HepG2 (cell line): ENCODE data around the gene BCAR3. TPM values are rescaled to one million over a fixed set of nuclear protein-coding genes. Genes with fewer than 3 reads are reported as not detected.
A peak's percentile ranks its signal among the peaks of the same experiment; 100 is the strongest.

Experiments used
- CAMTA2 ChIP-seq: sonication (generic); formaldehyde crosslinking; IDR thresholded peaks from 2 replicates; pipeline ENCODE4 v1.4.0; 2020; ENCODE audit warnings: mild to moderate bottlenecking, missing genetic modification reagents, borderline replicate concordance
- CSRNP1 ChIP-seq: sonication (generic); formaldehyde crosslinking; IDR thresholded peaks from 2 replicates; pipeline ENCODE4 v1.8.1; 2023; ENCODE audit warnings: mild to moderate bottlenecking, missing genetic modification reagents
- MEF2D ChIP-seq: sonication (generic); formaldehyde crosslinking; IDR thresholded peaks from 2 replicates; pipeline ENCODE4 v1.5.1; 2020; ENCODE audit warnings: mild to moderate bottlenecking, missing genetic modification reagents
- MYC ChIP-seq: sonication (generic); formaldehyde crosslinking; IDR thresholded peaks from 2 replicates; pipeline ENCODE4 v1.9.0; 2021; ENCODE audit warnings: missing genetic modification reagents, borderline replicate concordance
- NONO ChIP-seq, 2 experiments: fragments of 450-650 bp in 1 of 2; sonication (generic) in 1 of 2; formaldehyde crosslinking in 1 of 2; IDR thresholded peaks in 1 of 2; conservative IDR thresholded peaks in 1 of 2; 2 replicates each; pipeline versions ENCODE4 v1.6.1 to v1.8.0; 2017 to 2022; ENCODE audit warnings: mild to moderate bottlenecking in 1 of 2, missing genetic modification reagents in 1 of 2, moderate library complexity in 1 of 2
- SOX5 ChIP-seq: IDR thresholded peaks from 2 replicates; pipeline ENCODE4 v1.6.1; 2016; ENCODE audit warnings: borderline replicate concordance
- TOPORS ChIP-seq: sonication (generic); formaldehyde crosslinking; IDR thresholded peaks from 2 replicates; pipeline ENCODE4 v1.8.0; 2023; ENCODE audit warnings: mild to moderate bottlenecking, missing genetic modification reagents
- ZMAT3 ChIP-seq: sonication (generic); formaldehyde crosslinking; conservative IDR thresholded peaks from 2 replicates; pipeline ENCODE4 v1.7.0; 2021; ENCODE audit warnings: missing genetic modification reagents
- ZNF260 ChIP-seq: sonication (generic); formaldehyde crosslinking; IDR thresholded peaks from 2 replicates; pipeline ENCODE4 v1.4.0; 2020; ENCODE audit warnings: missing genetic modification reagents, low read depth, mild to moderate bottlenecking, borderline replicate concordance
- ZNF547 ChIP-seq: sonication (generic); formaldehyde crosslinking; IDR thresholded peaks from 2 replicates; pipeline ENCODE4 v1.5.1; 2020; ENCODE audit warnings: mild to moderate bottlenecking, missing genetic modification reagents
- ZNF577 ChIP-seq: sonication (generic); formaldehyde crosslinking; IDR thresholded peaks from 2 replicates; pipeline ENCODE4 v1.4.0; 2020; ENCODE audit warnings: mild to moderate bottlenecking, low read depth, missing genetic modification reagents, borderline replicate concordance
- ZNF670 ChIP-seq: sonication (generic); formaldehyde crosslinking; IDR thresholded peaks from 2 replicates; pipeline ENCODE4 v1.8.0; 2022; ENCODE audit warnings: mild to moderate bottlenecking, missing genetic modification reagents, borderline replicate concordance
- ZNF7 ChIP-seq: IDR thresholded peaks from 2 replicates; pipeline ENCODE4 v1.6.1; 2016; ENCODE audit warnings: missing biosample characterization, missing genetic modification reagents
- polyA plus RNA-seq, 8 experiments: library from polyadenylated mRNA; depleted of rRNA in 3 of 8; stranded (reverse) in 7 of 8; unstranded in 1 of 8; fragments of >200 nt; fragmentation: Illumina TruSeq in 4 of 8; extraction: Trizol in 4 of 8; gene quantifications; 2 replicates each; pipeline versions ENCODE4 v1.2.1 to v1.2.3, GENCODE V29; 2011 to 2016; ENCODE audit warnings: low read depth in 4 of 8, missing spikeins in 1 of 8, mixed read lengths in 1 of 8; ENCODE audit not compliant: insufficient read depth in 1 of 8
- total RNA-seq, 5 experiments: library from RNA; depleted of rRNA; stranded (reverse); fragments of >200 nt; fragmentation: Illumina TruSeq; extraction: Trizol; gene quantifications; 2 replicates each; pipeline ENCODE4 v1.2.3, GENCODE V29; 2016; ENCODE audit warnings: low read depth in 1 of 5
- TF ChIP-seq, protein P1 (sequence below): sonication (generic); formaldehyde crosslinking; IDR thresholded peaks from 2 replicates; pipeline ENCODE4 v1.4.0; 2020; ENCODE audit warnings: missing genetic modification reagents
- TF ChIP-seq, protein P2 (sequence below): sonication (generic); formaldehyde crosslinking; IDR thresholded peaks from 2 replicates; pipeline ENCODE4 v1.4.0; 2020; ENCODE audit warnings: missing genetic modification reagents
- TF ChIP-seq, protein P3 (sequence below): IDR thresholded peaks from 2 replicates; pipeline ENCODE4 v1.6.1; 2018; ENCODE audit warnings: missing genetic modification reagents

The BCAR3 gene
- total and polyA plus RNA-seq, 2 of the 13 experiments (the other 11 are each of a cell fraction or from before 2014, with no cell fraction given), result 3.6 to 4.8 TPM

GRCh38 chr1:93591676-93592550 is 89.7 kb downstream of the BCAR3 start (continued):
- TF ChIP-seq ZNF547 (CRISPR knock-in tag) (no peak), MYC (CRISPR knock-in tag) (peak; percentile 85), SOX5 (CRISPR knock-in tag) (peak; percentile 77; the same call in 1 of the 2 replicates), TOPORS (CRISPR knock-in tag) (peak; percentile 51; the same call in 1 of the 2 replicates), MEF2D (CRISPR knock-in tag) (peak; percentile 96), ZNF260 (CRISPR knock-in tag) (no peak), ZMAT3 (CRISPR knock-in tag) (peak; percentile 90), NONO (IDR thresholded peaks at IDR 0.05) (no peak), NONO (CRISPR knock-in tag; conservative IDR thresholded peaks at IDR 0.05) (peak; percentile 87), CSRNP1 (CRISPR knock-in tag) (peak; percentile 51; the same call in 1 of the 2 replicates), ZNF577 (CRISPR knock-in tag) (no peak), CAMTA2 (CRISPR knock-in tag) (no peak), ZNF7 (CRISPR knock-in tag) (no peak), ZNF670 (CRISPR knock-in tag) (no peak)
- TF ChIP-seq, protein P1, sequence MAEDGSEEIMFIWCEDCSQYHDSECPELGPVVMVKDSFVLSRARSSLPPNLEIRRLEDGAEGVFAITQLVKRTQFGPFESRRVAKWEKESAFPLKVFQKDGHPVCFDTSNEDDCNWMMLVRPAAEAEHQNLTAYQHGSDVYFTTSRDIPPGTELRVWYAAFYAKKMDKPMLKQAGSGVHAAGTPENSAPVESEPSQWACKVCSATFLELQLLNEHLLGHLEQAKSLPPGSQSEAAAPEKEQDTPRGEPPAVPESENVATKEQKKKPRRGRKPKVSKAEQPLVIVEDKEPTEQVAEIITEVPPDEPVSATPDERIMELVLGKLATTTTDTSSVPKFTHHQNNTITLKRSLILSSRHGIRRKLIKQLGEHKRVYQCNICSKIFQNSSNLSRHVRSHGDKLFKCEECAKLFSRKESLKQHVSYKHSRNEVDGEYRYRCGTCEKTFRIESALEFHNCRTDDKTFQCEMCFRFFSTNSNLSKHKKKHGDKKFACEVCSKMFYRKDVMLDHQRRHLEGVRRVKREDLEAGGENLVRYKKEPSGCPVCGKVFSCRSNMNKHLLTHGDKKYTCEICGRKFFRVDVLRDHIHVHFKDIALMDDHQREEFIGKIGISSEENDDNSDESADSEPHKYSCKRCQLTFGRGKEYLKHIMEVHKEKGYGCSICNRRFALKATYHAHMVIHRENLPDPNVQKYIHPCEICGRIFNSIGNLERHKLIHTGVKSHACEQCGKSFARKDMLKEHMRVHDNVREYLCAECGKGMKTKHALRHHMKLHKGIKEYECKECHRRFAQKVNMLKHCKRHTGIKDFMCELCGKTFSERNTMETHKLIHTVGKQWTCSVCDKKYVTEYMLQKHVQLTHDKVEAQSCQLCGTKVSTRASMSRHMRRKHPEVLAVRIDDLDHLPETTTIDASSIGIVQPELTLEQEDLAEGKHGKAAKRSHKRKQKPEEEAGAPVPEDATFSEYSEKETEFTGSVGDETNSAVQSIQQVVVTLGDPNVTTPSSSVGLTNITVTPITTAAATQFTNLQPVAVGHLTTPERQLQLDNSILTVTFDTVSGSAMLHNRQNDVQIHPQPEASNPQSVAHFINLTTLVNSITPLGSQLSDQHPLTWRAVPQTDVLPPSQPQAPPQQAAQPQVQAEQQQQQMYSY (CRISPR knock-in tag), result no peak
- TF ChIP-seq, protein P2, sequence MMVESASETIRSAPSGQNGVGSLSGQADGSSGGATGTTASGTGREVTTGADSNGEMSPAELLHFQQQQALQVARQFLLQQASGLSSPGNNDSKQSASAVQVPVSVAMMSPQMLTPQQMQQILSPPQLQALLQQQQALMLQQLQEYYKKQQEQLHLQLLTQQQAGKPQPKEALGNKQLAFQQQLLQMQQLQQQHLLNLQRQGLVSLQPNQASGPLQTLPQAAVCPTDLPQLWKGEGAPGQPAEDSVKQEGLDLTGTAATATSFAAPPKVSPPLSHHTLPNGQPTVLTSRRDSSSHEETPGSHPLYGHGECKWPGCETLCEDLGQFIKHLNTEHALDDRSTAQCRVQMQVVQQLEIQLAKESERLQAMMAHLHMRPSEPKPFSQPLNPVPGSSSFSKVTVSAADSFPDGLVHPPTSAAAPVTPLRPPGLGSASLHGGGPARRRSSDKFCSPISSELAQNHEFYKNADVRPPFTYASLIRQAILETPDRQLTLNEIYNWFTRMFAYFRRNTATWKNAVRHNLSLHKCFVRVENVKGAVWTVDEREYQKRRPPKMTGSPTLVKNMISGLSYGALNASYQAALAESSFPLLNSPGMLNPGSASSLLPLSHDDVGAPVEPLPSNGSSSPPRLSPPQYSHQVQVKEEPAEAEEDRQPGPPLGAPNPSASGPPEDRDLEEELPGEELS, result peak; percentile 44; the same call in 1 of the 2 replicates
- TF ChIP-seq, protein P3, sequence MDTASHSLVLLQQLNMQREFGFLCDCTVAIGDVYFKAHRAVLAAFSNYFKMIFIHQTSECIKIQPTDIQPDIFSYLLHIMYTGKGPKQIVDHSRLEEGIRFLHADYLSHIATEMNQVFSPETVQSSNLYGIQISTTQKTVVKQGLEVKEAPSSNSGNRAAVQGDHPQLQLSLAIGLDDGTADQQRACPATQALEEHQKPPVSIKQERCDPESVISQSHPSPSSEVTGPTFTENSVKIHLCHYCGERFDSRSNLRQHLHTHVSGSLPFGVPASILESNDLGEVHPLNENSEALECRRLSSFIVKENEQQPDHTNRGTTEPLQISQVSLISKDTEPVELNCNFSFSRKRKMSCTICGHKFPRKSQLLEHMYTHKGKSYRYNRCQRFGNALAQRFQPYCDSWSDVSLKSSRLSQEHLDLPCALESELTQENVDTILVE (CRISPR knock-in tag), result peak; percentile 67
